ENCODE results near the gene KLHL28.

The KLHL28 gene

GRCh38 chr14:44960646-44961045 is 1.1 kb downstream of the KLHL28 start:
- no peak for DNase-seq (ENCODE audit: low read depth in 2 of 2)

- DNase-seq (ENCODE audit: low read depth in 2 of 2) = no peak
These were observed 1.6 kb downstream of the KLHL28 start for GRCh38 chr14:44960146-44960545.

- no peak for DNase-seq (ENCODE audit: low read depth in 2 of 2)
These were observed 2.2 kb downstream of the KLHL28 start for GRCh38 chr14:44959538-44959937.

- DNase-seq (ENCODE audit: low read depth in 2 of 2) = no peak
These were observed 4.9 kb downstream of the KLHL28 start for GRCh38 chr14:44956866-44957265.

GRCh38 chr14:44955528-44955927 is 6.2 kb downstream of the KLHL28 start:
- no peak for DNase-seq (ENCODE audit: low read depth in 2 of 2)

- no peak for DNase-seq (ENCODE audit: low read depth in 2 of 2)
These were observed 7.0 kb downstream of the KLHL28 start for GRCh38 chr14:44954750-44955149.

- DNase-seq (ENCODE audit: low read depth in 2 of 2) = no peak
These were observed 9.2 kb downstream of the KLHL28 start for GRCh38 chr14:44952391-44953110.

- DNase-seq (ENCODE audit: low read depth in 2 of 2) = no peak
These were observed 10.7 kb downstream of the KLHL28 start for GRCh38 chr14:44951051-44951450.

GRCh38 chr14:44945264-44945663 is 16.5 kb downstream of the KLHL28 start:
- no peak for DNase-seq (ENCODE audit: low read depth in 2 of 2)

GRCh38 chr14:44944107-44944506 is 17.6 kb downstream of the KLHL28 start:
- no peak for DNase-seq (ENCODE audit: low read depth in 2 of 2)

- no peak for DNase-seq (ENCODE audit: low read depth in 2 of 2)
These were observed 19.3 kb downstream of the KLHL28 start for GRCh38 chr14:44942436-44942835.

GRCh38 chr14:44941591-44941990 is 20.2 kb downstream of the KLHL28 start:
- no peak for DNase-seq (ENCODE audit: low read depth in 2 of 2)

- no peak for DNase-seq (ENCODE audit: low read depth in 2 of 2)
These were observed 20.8 kb downstream of the KLHL28 start for GRCh38 chr14:44940944-44941343.

- no peak for DNase-seq (ENCODE audit: low read depth in 2 of 2)
These were observed 21.5 kb downstream of the KLHL28 start for GRCh38 chr14:44940211-44940610.

- DNase-seq (ENCODE audit: low read depth in 2 of 2) = no peak
These were observed 24.2 kb downstream of the KLHL28 start for GRCh38 chr14:44937547-44937946.

- no peak for DNase-seq (ENCODE audit: low read depth in 2 of 2)
These were observed 26.6 kb downstream of the KLHL28 start for GRCh38 chr14:44935155-44935554.

- no peak for DNase-seq (ENCODE audit: low read depth in 2 of 2)
These were observed 33.0 kb downstream of the KLHL28 start for GRCh38 chr14:44928793-44929192.

GRCh38 chr14:44914849-44915248 is 46.9 kb downstream of the KLHL28 start:
- DNase-seq (ENCODE audit: low read depth in 2 of 2) = no peak

GRCh38 chr14:44912041-44912869 is 49.5 kb downstream of the KLHL28 start:
- DNase-seq (ENCODE audit: low read depth in 2 of 2) = no peak

GRCh38 chr14:44910821-44911220 is 50.9 kb downstream of the KLHL28 start:
- DNase-seq (ENCODE audit: low read depth in 2 of 2) = no peak

- DNase-seq (ENCODE audit: low read depth in 2 of 2) = no peak
These were observed 60.1 kb downstream of the KLHL28 start for GRCh38 chr14:44901696-44902095.

- no peak for DNase-seq (ENCODE audit: low read depth in 2 of 2)
These were observed 63.2 kb downstream of the KLHL28 start for GRCh38 chr14:44898551-44898950.

- DNase-seq (ENCODE audit: low read depth in 2 of 2) = no peak
These were observed 63.9 kb downstream of the KLHL28 start for GRCh38 chr14:44897845-44898151.

All from stimulated activated CD4-positive, alpha-beta T cell treated with anti-CD3 and anti-CD28 coated beads, Interleukin-1b, Interleukin-23, amount 100 ng/mL, for 1 hour (primary cell).